Stimulated activated CD4-positive, alpha-beta T cell treated with anti-CD3 and anti-CD28 coated beads, TNF-alpha, amount 100 ng/mL, for 4 hours (primary cell): Measurements from ENCODE around the gene FABP1.

Source experiments
- DNase-seq, 3 experiments: peaks; one replicate each; pipeline ENCODE4 v3.0.0-alpha.2; 2020; ENCODE audit warnings: low read depth in 3 of 3

The FABP1 gene

DNA sequence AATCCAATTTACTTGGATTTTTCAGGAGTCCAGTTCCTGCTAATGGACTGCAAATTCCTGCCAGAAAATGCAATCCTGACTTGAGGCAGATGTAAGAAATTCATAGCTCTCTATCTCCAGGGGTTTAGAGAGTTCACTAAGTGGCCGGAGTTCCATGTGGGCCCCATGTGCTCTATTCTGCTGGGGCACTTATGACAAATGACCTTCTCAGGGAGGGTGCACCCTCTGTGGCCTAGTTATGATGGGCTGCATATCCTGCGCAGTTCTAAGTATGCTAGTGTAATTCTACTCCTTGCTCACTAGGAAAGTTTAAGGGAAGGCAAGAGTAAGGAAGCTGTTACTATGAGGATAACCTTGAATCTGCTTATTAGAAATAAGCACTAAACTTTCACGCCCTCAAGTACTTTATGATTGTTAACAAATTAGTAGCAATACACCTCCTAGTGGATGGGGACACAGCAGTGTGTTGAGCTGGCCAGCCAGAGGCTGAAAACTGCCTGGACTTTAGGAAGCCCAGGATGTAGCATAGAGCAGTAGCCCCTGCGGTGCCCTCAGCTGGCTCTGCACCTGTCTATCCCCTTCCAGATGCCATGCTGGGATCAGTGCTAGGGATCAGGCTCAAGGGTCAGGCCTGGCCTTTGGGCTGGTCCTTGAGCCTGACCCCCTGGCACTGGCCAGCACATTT lies 45.8 kb downstream of the FABP1 start:
- DNase-seq, result no peak

DNA sequence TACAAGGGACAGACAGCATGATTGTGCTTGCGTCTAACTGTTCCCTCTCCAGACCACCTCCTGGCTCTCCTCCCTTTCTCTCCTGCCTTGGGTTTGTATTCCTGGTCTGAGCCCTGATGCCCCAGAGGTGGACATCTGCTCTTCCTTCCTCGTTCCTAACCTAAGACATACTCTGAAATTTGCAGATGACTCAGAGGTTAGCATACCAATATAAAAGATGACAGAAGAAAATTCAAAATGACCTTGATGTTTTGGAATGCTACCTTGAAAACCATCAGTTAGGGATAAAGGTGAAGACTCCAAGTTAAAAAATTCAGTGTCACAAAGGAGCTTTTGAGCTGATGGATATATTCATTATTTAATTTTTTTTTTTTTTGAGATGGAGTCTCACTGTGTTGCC lies 47.3 kb downstream of the FABP1 start:
- no peak for DNase-seq

DNA sequence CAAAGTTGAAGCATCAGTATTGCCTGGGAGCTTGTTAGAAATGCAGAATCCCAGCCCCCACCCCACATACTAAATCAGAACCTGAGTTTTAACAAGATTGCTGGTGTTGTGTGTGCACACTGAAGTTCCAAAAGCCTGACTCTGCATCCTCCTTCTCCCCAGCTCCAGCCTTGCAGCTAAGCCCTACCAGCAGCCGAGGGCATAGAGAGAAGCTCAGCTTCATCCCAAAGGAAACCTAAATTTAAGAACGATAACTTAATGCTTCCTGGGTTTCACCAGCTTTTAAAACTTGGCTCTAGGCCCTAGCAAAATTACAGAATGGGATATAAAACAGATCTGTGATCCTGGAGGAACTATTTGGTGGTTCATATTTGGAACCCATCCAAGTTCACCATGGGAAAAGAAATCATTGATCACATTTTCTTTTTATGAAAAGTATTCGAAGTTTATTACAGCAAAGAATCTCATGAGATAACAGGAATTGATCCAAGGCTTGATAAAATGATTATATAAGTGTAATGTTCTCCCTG lies 49.2 kb downstream of the FABP1 start:
- DNase-seq, result no peak

DNA sequence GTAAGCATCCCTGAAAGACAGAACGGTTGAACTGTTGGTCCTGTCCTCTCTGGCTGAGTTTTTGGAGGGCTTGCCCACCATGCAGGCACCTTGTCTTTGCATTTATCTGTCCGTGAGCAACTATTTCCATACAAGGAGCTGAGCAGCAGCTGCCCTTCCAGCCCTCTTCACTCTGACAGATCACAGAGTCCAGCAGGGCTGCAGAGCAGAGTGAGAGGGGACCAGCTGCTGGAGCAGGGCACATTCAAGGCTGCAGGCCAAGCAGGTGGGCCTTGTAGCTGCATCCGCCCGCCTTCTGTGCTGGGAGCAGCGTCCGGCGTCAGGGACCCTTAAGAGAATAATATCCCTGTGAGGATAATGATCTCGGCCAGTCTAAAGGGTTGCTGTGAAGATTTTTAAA lies 50.8 kb downstream of the FABP1 start:
- DNase-seq, result no peak

DNA sequence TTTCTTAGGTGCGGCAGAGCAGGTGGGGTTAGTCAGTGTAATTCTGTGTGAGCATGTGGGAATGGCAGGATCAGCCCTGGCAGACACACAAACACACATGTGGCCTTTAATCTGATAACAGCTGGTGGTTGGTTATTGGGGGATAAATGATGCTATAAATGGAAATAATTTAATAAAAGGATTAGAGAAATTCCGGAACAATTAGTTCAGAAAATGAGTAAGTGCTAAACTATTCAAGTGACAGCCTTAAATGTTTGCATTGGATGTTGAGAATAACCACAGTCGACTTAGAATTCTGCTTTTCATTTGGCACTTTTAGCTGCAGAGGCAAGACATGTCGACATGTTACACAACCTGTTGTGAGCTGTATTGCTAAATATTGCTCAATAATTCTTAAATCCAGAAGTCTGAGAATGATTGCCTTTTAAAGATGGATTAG lies 53.0 kb downstream of the FABP1 start:
- no peak for DNase-seq

DNA sequence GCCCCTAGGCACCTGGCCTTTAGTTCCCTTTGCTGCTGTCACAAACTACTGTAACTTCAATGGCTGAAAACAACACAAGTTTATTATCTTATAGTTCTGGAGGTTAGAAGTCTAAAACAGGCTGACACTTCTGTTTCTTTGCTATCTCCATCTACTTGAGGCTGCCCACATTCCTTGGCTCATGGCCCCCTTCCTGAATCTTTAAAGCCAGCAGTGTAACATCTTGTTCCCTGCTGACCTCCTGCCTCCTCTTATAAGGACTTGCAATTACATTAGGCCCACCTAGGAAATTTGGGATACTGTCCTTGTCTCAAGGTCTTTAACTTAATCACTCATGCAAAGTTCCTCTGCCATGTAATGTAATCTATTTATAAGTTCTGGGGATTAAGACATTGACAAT lies 53.7 kb downstream of the FABP1 start:
- no peak for DNase-seq
